COR-L47 (cell line): Measurements from ENCODE around the gene MORN4.

Experiments
- DNase-seq: peaks from one replicate; lab custom pipeline; 2025; lab: John Stamatoyannopoulos, UW

The MORN4 gene

DNA sequence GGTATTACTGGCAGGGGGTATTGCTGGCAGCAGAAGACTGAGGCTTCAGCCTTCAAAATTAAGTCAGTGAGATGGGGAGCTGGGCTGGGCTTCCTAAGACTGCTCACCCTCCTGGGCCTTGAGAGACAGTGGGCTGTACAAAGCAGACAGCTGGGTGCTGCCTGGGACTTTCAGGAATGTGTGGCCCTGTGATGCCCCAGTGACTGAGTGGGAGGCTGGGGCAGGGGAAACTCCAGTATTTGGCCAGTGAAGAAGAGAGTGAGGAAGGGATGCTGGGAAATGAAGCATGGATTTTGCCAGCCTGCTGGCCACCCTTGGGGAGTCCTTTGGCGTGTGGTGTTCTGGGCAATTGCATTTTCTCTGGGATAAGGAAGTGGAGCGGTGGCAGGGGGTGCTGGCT lies 60.3 kb downstream of the MORN4 start:
- no peak for DNase-seq

DNA sequence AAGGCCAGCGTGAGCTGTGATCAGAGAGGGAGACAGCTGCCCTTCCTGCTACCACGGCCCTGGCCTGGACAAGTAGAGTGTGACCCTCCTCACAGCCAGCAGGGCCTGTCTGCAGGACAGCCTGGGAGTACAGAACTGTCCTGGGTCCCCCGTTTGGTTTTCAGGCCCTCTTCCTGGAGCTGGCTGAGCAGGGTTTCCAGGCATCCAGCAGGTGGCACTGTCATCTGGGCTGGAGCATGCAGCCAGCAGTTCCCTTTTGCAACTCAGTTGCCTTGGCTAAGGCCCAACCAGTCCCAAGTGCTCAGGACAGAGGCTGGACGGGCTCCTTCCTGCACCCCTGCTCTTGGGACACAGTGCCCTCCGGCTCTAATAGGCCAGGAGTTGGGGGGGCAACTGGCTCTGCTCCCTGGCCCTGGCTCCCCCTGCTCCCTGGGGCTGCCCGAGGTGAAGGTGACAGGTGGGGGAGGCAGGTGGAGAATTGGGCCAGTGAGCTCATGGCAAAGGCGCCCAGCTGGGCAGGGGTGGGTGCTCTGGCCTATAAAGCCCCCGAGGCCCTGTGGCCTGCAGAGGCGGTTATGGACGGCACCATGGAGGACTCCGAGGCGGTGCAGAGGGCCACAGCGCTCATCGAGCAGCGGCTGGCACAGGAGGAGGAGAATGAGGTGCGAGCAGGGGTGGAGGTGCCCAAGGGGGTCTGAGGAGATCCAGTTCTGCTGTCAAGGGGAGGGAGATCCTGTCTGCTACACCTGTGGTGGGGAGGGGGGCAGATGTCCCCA lies 60.9 kb downstream of the MORN4 start, which contains the start of gene ANKRD2:
Gene ANKRD2, plus strand, starts transcription at position 566 of the 776 bp plus-strand sequence. Its CDS starts 10 bp downstream, at position 576.
- DNase-seq = peak; percentile 28

DNA sequence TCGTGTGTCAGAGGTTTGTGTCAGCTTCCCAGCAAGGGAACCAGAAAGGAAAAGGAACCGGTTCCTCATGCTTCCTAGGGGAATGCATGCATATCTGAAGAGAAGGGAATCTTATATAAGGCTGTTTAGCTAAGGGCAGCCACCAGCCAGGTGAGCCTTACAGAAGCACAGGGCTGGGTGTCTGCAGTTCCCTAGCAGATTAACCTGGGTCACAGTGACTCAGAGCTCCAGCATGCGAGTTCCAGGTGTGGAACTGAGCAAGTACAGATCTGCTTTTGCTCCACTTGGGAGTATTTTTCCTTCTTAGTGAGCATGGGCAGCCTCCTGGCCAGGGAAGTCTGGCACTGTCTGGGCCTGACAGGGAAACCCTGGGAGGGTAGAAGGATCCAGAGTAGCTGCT lies 61.7 kb downstream of the MORN4 start:
- no peak for DNase-seq

DNA sequence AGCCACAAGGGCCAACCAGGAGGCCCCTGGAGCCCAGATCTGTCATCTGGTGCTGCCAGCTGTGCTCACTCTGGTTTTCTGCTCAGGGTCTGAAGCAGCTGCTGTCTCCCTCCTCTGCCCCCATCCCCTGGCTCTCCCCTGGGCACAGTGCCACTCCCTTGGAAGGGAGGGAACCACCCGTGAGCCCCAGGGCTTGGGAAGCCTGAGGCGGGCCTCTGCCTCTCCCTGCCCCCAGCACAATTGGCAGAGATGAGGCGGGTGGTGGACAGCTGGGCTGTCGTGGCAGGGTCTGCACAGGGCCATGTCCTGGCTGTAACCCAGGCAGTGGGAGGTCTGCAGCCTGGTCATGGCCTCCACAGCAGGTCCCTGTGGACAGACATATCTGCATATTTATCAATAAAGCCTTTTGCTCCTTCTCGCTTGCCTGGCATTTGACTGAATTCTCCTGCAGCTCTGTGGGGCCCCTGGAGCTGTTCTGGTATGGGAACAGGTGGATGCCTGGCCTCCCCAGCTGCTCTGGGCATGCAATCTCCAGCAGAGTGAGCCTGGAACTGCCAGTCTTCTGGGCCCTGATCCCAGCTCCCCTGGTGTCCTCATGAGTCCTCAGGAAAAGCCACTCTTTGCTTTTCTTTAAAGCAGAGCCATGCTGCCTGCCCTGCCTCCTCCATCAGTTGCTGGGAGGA lies 62.4 kb downstream of the MORN4 start:
- no peak for DNase-seq

DNA sequence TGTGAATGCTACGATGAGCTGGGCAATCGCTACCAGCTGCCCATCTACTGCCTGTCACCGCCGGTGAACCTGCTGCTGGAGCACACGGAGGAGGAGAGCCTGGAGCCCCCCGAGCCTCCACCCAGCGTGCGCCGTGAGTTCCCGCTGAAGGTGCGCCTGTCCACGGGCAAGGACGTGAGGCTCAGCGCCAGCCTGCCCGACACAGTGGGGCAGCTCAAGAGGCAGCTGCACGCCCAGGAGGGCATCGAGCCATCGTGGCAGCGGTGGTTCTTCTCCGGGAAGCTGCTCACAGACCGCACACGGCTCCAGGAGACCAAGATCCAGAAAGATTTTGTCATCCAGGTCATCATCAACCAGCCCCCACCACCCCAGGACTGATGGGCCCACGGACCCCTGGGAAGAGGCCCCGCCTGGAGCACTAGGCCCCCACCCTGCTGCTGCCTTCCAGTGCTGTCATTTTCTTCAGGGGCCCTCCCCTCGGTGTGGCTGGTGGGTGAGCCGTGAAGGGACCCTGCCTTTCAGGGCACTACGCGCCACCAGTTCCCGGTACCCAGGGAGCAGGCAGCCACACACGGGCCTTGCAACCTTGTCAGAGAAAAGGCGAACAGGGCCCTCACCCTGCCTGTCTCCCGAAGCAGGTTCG lies 63.0 kb downstream of the MORN4 start:
- DNase-seq = no peak

DNA sequence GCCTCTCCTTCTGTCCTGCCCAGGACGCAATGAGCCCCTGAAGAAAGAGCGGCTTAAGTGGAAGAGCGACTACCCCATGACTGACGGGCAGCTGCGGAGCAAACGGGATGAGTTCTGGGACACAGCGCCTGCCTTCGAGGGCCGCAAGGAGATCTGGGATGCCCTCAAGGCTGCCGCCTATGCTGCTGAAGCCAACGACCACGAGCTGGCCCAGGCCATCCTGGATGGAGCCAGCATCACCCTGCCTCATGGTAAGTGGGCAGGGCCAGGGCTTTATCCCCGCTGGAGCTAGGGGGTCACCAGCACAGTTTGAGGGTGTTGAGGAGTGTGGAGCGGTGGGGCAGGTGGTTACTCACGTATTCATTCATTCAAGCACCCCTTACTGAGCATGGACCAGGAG lies 65.4 kb downstream of the MORN4 start:
- DNase-seq = no peak

DNA sequence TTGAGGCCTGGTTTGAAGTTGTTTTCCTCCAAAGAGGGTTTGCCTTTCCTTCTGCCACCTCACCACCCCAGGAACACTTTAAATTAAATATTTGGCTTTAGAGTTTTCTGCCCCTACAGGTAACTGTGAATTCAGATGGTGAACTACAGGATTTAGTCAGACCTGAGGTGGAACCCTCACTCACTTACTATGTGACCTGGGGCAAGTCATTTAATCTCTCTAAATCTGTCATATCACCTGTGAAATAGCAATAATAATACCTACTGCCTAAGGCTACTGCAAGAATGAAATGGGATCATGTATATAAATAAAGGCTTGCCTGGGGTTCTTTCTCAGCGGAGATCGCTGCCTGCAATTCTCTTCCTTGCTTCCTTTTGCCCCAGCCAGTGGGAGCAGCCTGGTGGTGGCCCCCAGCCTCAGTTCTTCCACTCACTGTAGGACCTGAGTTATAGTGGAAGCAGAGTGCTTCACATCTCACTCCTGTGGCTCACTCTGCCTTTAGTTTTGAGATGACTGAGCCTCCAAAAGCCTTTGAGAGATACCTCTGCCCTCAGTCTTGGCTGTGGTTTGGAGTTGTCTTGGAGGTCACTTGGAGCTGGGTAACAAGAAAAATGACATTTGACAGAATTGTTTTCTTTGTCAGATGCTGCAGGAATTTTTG lies 66.8 kb downstream of the MORN4 start:
- no peak for DNase-seq

DNA sequence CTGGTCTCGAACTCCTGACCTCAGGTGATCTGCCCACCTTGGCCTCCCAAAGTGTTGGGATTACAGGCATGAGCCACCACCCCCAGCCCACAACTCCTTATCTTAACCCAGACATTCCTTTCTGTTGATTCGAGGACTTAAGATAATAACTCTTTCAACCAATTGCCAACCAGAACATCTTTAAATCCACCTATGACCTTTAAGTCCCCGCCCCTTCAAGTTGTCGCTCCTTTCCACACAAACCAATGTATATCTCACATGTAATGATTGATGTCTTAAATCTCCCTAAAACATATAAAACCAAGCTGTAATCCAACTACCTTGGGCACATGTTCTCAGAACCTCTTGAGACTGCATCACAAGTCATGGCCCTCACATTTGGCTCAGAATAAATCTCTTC lies 68.5 kb downstream of the MORN4 start:
- DNase-seq = no peak
